Prostate gland (tissue), 2 donors: ENCODE results near the gene WNT3A. TPM values are rescaled to one million over a fixed set of nuclear protein-coding genes. Genes with fewer than 3 reads are reported as not detected.

Experiments
- DNase-seq: peaks from one replicate; pipeline ENCODE4 v3.0.0-alpha.2; 2019; ENCODE audit warnings: low spot score
- H3K27ac ChIP-seq, 2 donors: fragments of 200-600 bp; sonication (generic); 2 replicates each; pipeline ENCODE4 v1.5.1; 2017 to 2019
- H3K27me3 ChIP-seq: fragments of 200-600 bp; sonication (generic); replicated peaks from 2 replicates; pipeline ENCODE4 v1.5.1; 2019; ENCODE audit not compliant: insufficient read depth
- H3K36me3 ChIP-seq, 2 donors: fragments of 200-600 bp; sonication (generic); 1 replicate in 1 of 2; 2 replicates in 1 of 2; pipeline versions ENCODE4 v1.5.1 to v1.8.1; 2017 to 2019
- H3K4me1 ChIP-seq: fragments of 200-600 bp; sonication (generic); replicated peaks from 2 replicates; pipeline ENCODE4 v1.5.1; 2019
- H3K4me3 ChIP-seq, 2 donors: fragments of 200-600 bp; sonication (generic); 2 replicates each; pipeline ENCODE4 v1.5.1; 2017 to 2019
- H3K9me3 ChIP-seq: fragments of 200-600 bp; sonication (generic); 2 replicates; pipeline ENCODE4 v1.5.1; 2017
- POLR2A ChIP-seq: fragments of 450-650 bp; IDR thresholded peaks from one replicate; pipeline ENCODE4 v1.6.1; 2016; ENCODE audit warnings: antibody characterized with exemption, mild to moderate bottlenecking
- POLR2AphosphoS5 ChIP-seq: sonication (generic); formaldehyde crosslinking; IDR thresholded peaks from one replicate; pipeline ENCODE4 v1.6.1; 2017; ENCODE audit warnings: antibody characterized with exemption
- WGBS: methylation state at CpG from one replicate; pipeline ENCODE4 v1.1.5; 2018; 5-methylcytosine and 5-hydroxymethylcytosine counted together
- intact Hi-C: fragments of 100-400 bp; cut with DNase I; formaldehyde crosslinking; loops from one replicate; pipeline ENCODE4 v1.14.2; 2022
- total RNA-seq, 2 donors: library from RNA; depleted of rRNA; stranded (reverse); fragments of >200 nt; gene quantifications; one replicate each; pipeline ENCODE4 v1.1.0, GENCODE V29; 2016
- TF ChIP-seq, protein P1 (sequence below), 4 experiments: fragments of 200-600 bp in 2 of 4; fragments of 450-650 bp in 2 of 4; sonication (generic) in 2 of 4; IDR thresholded peaks; 1 replicate in 3 of 4; 2 replicates in 1 of 4; pipeline ENCODE4 v1.5.1; 2016 to 2019; ENCODE audit warnings: antibody characterized with exemption in 4 of 4, mild to moderate bottlenecking in 2 of 4, moderate library complexity in 2 of 4

WNT3A gene
- total RNA-seq, 2 donors from 2014 or later: 2.4 to 4.8 TPM

DNA sequence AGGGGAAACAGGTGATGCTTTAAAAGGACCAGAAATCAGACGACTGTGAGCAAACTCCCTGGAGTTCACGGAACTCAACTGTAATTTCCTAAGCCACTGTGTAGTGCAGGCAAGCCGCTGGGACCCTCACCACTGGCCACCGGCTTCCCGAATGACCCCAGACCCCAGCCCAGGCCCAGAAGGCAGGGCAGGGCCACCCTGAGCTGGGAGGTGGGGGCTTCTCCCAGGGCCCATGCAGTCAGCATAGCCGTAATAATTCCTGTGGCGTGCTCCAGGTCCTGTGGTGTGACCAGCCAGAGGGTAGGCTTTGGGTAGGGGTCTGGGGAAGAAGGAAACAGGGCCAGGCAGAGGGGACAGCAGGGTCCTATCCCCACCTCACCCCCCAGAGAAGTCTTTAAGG, 72.2 kb downstream of the WNT3A start:
- Histone ChIP-seq H3K27ac (no peak overlapping the region), H3K9me3 (no peaks in the 10 kb centered on the region), H3K4me3 (no peak overlapping the region), H3K4me1 (peaks cover 7% of the 10 kb centered on the region), H3K27me3 (no peaks in the 10 kb centered on the region), H3K36me3 (no peaks in the 10 kb centered on the region)
- TF ChIP-seq POLR2A (no peak), POLR2AphosphoS5 (no peak)
- TF ChIP-seq, protein P1, sequence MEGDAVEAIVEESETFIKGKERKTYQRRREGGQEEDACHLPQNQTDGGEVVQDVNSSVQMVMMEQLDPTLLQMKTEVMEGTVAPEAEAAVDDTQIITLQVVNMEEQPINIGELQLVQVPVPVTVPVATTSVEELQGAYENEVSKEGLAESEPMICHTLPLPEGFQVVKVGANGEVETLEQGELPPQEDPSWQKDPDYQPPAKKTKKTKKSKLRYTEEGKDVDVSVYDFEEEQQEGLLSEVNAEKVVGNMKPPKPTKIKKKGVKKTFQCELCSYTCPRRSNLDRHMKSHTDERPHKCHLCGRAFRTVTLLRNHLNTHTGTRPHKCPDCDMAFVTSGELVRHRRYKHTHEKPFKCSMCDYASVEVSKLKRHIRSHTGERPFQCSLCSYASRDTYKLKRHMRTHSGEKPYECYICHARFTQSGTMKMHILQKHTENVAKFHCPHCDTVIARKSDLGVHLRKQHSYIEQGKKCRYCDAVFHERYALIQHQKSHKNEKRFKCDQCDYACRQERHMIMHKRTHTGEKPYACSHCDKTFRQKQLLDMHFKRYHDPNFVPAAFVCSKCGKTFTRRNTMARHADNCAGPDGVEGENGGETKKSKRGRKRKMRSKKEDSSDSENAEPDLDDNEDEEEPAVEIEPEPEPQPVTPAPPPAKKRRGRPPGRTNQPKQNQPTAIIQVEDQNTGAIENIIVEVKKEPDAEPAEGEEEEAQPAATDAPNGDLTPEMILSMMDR (IDR thresholded peaks at IDR 0.05): no peak
- WGBS: 88% methylated on average over 7 of the region's 7 CpGs
- DNase-seq: no peak
- intact Hi-C loops: no loop called here

- TF ChIP-seq, protein P1 (IDR thresholded peaks at IDR 0.05): no peak
- no peak for TF ChIP-seq POLR2A
- no peaks in the 10 kb centered on the region for H3K36me3 ChIP-seq
- intact Hi-C loops: loop anchor here (5.0 to 10.0 kb wide), 2 partner anchors 132 to 315 kb away; partner anchors contain the start of gene WNT9A
- H3K4me3 ChIP-seq: no peak overlapping the region
- no peaks in the 10 kb centered on the region for H3K27me3 ChIP-seq
- no peak overlapping the region for H3K27ac ChIP-seq
- H3K9me3 ChIP-seq: no peaks in the 10 kb centered on the region
- 95% methylated on average over 7 of the region's 7 CpGs for WGBS
- DNase-seq: no peak
- peaks cover 10% of the 10 kb centered on the region for H3K4me1 ChIP-seq
Observed at GRCh38 chr1:228079601-228080263, 72.9 kb downstream of the WNT3A start.

DNA sequence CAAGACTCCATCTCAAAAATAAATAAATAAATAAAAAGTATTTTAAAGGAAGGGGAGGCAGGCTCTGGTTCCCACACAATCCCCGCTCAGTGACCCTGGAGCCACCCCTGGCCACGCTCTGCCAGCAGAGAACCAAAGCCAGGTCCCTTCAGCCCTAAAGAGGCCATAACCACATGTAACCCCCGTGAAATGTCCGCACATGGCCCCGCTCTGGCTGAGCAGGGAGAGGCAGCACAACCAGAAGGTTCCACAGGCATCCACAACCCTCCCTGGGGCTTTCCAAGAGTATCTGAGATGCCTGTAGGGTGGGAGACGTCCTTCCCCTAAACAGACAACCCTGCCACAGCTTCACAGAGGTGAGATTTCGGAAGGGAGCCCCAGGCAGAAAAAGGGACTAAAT, 74.3 kb downstream of the WNT3A start:
- Histone ChIP-seq H3K4me3 (peak overlapping the region; percentile 95 to 100), H3K9me3 (no peaks in the 10 kb centered on the region), H3K27me3 (no peaks in the 10 kb centered on the region), H3K36me3 (no peaks in the 10 kb centered on the region), H3K4me1 (peaks cover 23% of the 10 kb centered on the region), H3K27ac (no peak overlapping the region)
- WGBS: 90% methylated on average over 7 of the region's 7 CpGs
- intact Hi-C loops: loop anchor here (5.0 to 10.0 kb wide), 2 partner anchors 134 to 316 kb away; partner anchors contain the start of gene WNT9A
- TF ChIP-seq POLR2AphosphoS5: no peak
- TF ChIP-seq, protein P1 (IDR thresholded peaks at IDR 0.05): no peak
- no peak for TF ChIP-seq POLR2A
- no peak for DNase-seq

GRCh38 chr1:228081578-228082213, 74.9 kb downstream of the WNT3A start:
- no peaks in the 10 kb centered on the region for H3K27me3 ChIP-seq
- DNase-seq: no peak

More at GRCh38 chr1:228081578-228082213, 74.9 kb downstream of the WNT3A start:
- Histone ChIP-seq H3K4me1 (peaks cover 25% of the 10 kb centered on the region), H3K36me3 (no peaks in the 10 kb centered on the region), H3K4me3 (peak overlapping the region; percentile 95 to 100), H3K27ac (peak overlapping the region; percentile 98 to 100), H3K9me3 (no peaks in the 10 kb centered on the region)
- 9% methylated on average over 31 of the region's 31 CpGs for WGBS
- TF ChIP-seq, protein P1 (IDR thresholded peaks at IDR 0.05): no peak
- no peak for TF ChIP-seq POLR2AphosphoS5
- TF ChIP-seq POLR2A: no peak
- intact Hi-C loops: loop anchor here (2.0 to 10.0 kb wide), 3 partner anchors 27 to 317 kb away; partner anchors contain the start of genes MRPL55 and WNT9A
